ENCODE results near the gene IGFL3.
"Not testable (repeated sequence)": the region's sequence is repeated elsewhere in the genome, so short reads cannot be mapped to it uniquely, and the experiment has no call there.

The IGFL3 gene

DNA sequence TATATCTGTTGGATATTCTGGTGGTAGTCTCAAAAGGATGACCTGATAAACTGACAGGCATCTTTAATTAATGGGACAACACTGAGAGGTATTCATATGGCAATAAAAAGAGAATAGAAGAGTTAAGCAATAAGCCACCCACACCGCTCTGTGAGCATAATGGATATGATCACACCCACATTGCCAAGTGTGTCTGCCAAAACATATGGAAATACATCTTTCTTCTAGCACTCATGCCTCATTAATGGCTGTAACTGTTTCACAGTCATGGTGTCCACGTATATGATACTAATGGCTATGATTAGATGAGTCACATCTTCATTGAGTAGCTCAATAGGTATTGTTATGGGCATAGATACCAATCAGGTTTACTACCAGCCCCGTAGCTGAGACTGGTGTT is 13.1 kb downstream of the IGFL3 start:
- Histone ChIP-seq H3K4me1 (ENCODE audit: insufficient read depth, low read length, severe bottlenecking) (no peaks in the 10 kb centered on the region), H4K20me1 (ENCODE audit: insufficient read depth, low read length) (no peaks in the 10 kb centered on the region), H3K9me3 (ENCODE audit: low read length) (no peaks in the 10 kb centered on the region), H3K27ac (ENCODE audit: low read depth, low read length, poor library complexity, severe bottlenecking) (no peak overlapping the region), H3K4me3 (ENCODE audit: low read depth, low read length, poor library complexity, severe bottlenecking) (no peak overlapping the region), H3K79me2 (ENCODE audit: insufficient read depth, low read length) (no peaks in the 10 kb centered on the region), H3K36me3 (ENCODE audit: insufficient read depth, low read length) (no peaks in the 10 kb centered on the region), H3K9me2 (ENCODE audit: low read depth, low read length) (no peaks in the 10 kb centered on the region), H3K4me2 (ENCODE audit: low read length) (no peak overlapping the region), H3K27me3 (ENCODE audit: insufficient read depth, low read length) (no peaks in the 10 kb centered on the region), H3F3A (ENCODE audit: insufficient read depth, low read length) (no peaks in the 10 kb centered on the region), H3K9ac (ENCODE audit: low read length) (no peak overlapping the region), H2AFZ (ENCODE audit: low read length) (no peak overlapping the region)
- no peak for TF ChIP-seq CTCF (IDR thresholded peaks at IDR 0.05; ENCODE audit: low read length)

GRCh38 chr19:46109876-46110275 is 14.6 kb downstream of the IGFL3 start:
- H3K79me2 ChIP-seq (ENCODE audit: insufficient read depth, low read length), result no peaks in the 10 kb centered on the region
- no peak overlapping the region for H3K4me2 ChIP-seq (ENCODE audit: low read length)
- no peak overlapping the region for H3K9ac ChIP-seq (ENCODE audit: low read length)
- H3K27me3 ChIP-seq (ENCODE audit: insufficient read depth, low read length), result no peaks in the 10 kb centered on the region
- no peaks in the 10 kb centered on the region for H3F3A ChIP-seq (ENCODE audit: insufficient read depth, low read length)
- no peaks in the 10 kb centered on the region for H3K9me3 ChIP-seq (ENCODE audit: low read length)
- H3K36me3 ChIP-seq (ENCODE audit: insufficient read depth, low read length), result no peaks in the 10 kb centered on the region
- H2AFZ ChIP-seq (ENCODE audit: low read length), result no peak overlapping the region
- no peak overlapping the region for H3K27ac ChIP-seq (ENCODE audit: low read depth, low read length, poor library complexity, severe bottlenecking)
- H3K4me3 ChIP-seq (ENCODE audit: low read depth, low read length, poor library complexity, severe bottlenecking), result no peak overlapping the region
- no peak for TF ChIP-seq EZH2 (IDR thresholded peaks at IDR 0.05; ENCODE audit: borderline replicate concordance, low read length)
- no peak for TF ChIP-seq CTCF (IDR thresholded peaks at IDR 0.05; ENCODE audit: low read length)
- H4K20me1 ChIP-seq (ENCODE audit: insufficient read depth, low read length), result no peaks in the 10 kb centered on the region
- no peaks in the 10 kb centered on the region for H3K4me1 ChIP-seq (ENCODE audit: insufficient read depth, low read length, severe bottlenecking)
- no peaks in the 10 kb centered on the region for H3K9me2 ChIP-seq (ENCODE audit: low read depth, low read length)

GRCh38 chr19:46107371-46107770 is 17.1 kb downstream of the IGFL3 start:
- H4K20me1 ChIP-seq (ENCODE audit: insufficient read depth, low read length), result no peaks in the 10 kb centered on the region
- no peaks in the 10 kb centered on the region for H3K27me3 ChIP-seq (ENCODE audit: insufficient read depth, low read length)

GRCh38 chr19:46102333-46102732 is 22.2 kb downstream of the IGFL3 start:
- H3K4me1 ChIP-seq (ENCODE audit: insufficient read depth, low read length, severe bottlenecking); H3K9me3 ChIP-seq (ENCODE audit: low read length); H4K20me1 ChIP-seq (ENCODE audit: insufficient read depth, low read length); H3K4me3 ChIP-seq (ENCODE audit: low read depth, low read length, poor library complexity, severe bottlenecking); H2AFZ ChIP-seq (ENCODE audit: low read length); H3K36me3 ChIP-seq (ENCODE audit: insufficient read depth, low read length); H3K79me2 ChIP-seq (ENCODE audit: insufficient read depth, low read length); H3F3A ChIP-seq (ENCODE audit: insufficient read depth, low read length); H3K27me3 ChIP-seq (ENCODE audit: insufficient read depth, low read length); H3K27ac ChIP-seq (ENCODE audit: low read depth, low read length, poor library complexity, severe bottlenecking); H3K4me2 ChIP-seq (ENCODE audit: low read length); H3K9me2 ChIP-seq (ENCODE audit: low read depth, low read length); H3K9ac ChIP-seq (ENCODE audit: low read length): not testable (repeated sequence)

More at GRCh38 chr19:46107371-46107770, 17.1 kb downstream of the IGFL3 start:
- Histone ChIP-seq H2AFZ (ENCODE audit: low read length) (no peak overlapping the region), H3K4me3 (ENCODE audit: low read depth, low read length, poor library complexity, severe bottlenecking) (no peak overlapping the region), H3K9ac (ENCODE audit: low read length) (no peak overlapping the region), H3K4me2 (ENCODE audit: low read length) (no peak overlapping the region), H3K4me1 (ENCODE audit: insufficient read depth, low read length, severe bottlenecking) (no peaks in the 10 kb centered on the region), H3K9me3 (ENCODE audit: low read length) (no peaks in the 10 kb centered on the region), H3K36me3 (ENCODE audit: insufficient read depth, low read length) (no peaks in the 10 kb centered on the region), H3K27ac (ENCODE audit: low read depth, low read length, poor library complexity, severe bottlenecking) (no peak overlapping the region), H3F3A (ENCODE audit: insufficient read depth, low read length) (no peaks in the 10 kb centered on the region), H3K79me2 (ENCODE audit: insufficient read depth, low read length) (no peaks in the 10 kb centered on the region), H3K9me2 (ENCODE audit: low read depth, low read length) (no peaks in the 10 kb centered on the region)
- TF ChIP-seq CTCF (IDR thresholded peaks at IDR 0.05; ENCODE audit: low read length) (no peak), EZH2 (IDR thresholded peaks at IDR 0.05; ENCODE audit: borderline replicate concordance, low read length) (no peak)
